IMR-90 (cell line): Measurements from ENCODE around the gene IKZF3. TPM values are rescaled to one million over a fixed set of nuclear protein-coding genes. Genes with fewer than 3 reads are reported as not detected.

Experiments used
- ATAC-seq: fragments of 200-7000 bp; cut with Tn5 transposase; 2 replicates; pipeline ENCODE4 v1.9.1; 2020; ENCODE audit warnings: low read depth, mild to moderate bottlenecking, moderate library complexity
- BruUV-seq: library from RNA; stranded (reverse); fragments of 400-500 nt; replicated peaks from 2 replicates; lab custom pipeline; 2021; lab: Mats Ljungman, UMichigan
- CTCF ChIA-PET: fragments of 300-600 bp; formaldehyde crosslinking; extraction: SDS; loops from one replicate; lab custom pipeline; 2021; ENCODE audit warnings: antibody characterized with exemption; lab: Yijun Ruan, JAX
- POLR2A ChIA-PET: fragments of 300-600 bp; sonication (Branson Sonifier 250); formaldehyde crosslinking; loops from one replicate; lab custom pipeline; 2022; ENCODE audit warnings: antibody characterized with exemption; ENCODE audit not compliant: unreplicated experiment; lab: Charles Lee
- DNase-seq: peaks from one replicate; pipeline ENCODE4 v3.0.0; 2013
- H2AFZ ChIP-seq: replicated peaks from 2 replicates; pipeline ENCODE3; 2013; ENCODE audit warnings: low read length, mild to moderate bottlenecking; ENCODE audit not compliant: poor library complexity
- H2AK5ac ChIP-seq: 2 replicates; pipeline ENCODE4 v1.6.1; 2013; ENCODE audit warnings: low read depth, low read length, inconsistent platforms
- H2AK9ac ChIP-seq: replicated peaks from 2 replicates; pipeline ENCODE3; 2013; ENCODE audit warnings: mild to moderate bottlenecking, low read depth, low read length, moderate library complexity; ENCODE audit not compliant: poor library complexity
- H2BK120ac ChIP-seq: 2 replicates; pipeline ENCODE4 v1.6.1; 2013; ENCODE audit warnings: low read depth, low read length, inconsistent platforms
- H2BK15ac ChIP-seq: 3 replicates; pipeline ENCODE4 v1.6.1; 2013; ENCODE audit warnings: low read depth, low read length, inconsistent platforms
- H2BK20ac ChIP-seq: 2 replicates; pipeline ENCODE4 v1.6.1; 2013; ENCODE audit warnings: low read depth, mild to moderate bottlenecking, inconsistent platforms, low read length, moderate library complexity
- H2BK5ac ChIP-seq: 2 replicates; pipeline ENCODE4 v1.6.1; 2013; ENCODE audit warnings: mild to moderate bottlenecking, low read depth, low read length, inconsistent platforms; ENCODE audit not compliant: poor library complexity, severe bottlenecking
- H3K14ac ChIP-seq: replicated peaks from 2 replicates; pipeline ENCODE4 v1.6.1; 2013; ENCODE audit warnings: low read depth, low read length, inconsistent platforms
- H3K18ac ChIP-seq: 2 replicates; pipeline ENCODE4 v1.6.1; 2013; ENCODE audit warnings: low read depth, low read length, control low read depth
- H3K23ac ChIP-seq: 2 replicates; pipeline ENCODE4 v1.6.1; 2013; ENCODE audit warnings: low read depth, low read length, inconsistent platforms
- H3K27ac ChIP-seq: 2 replicates; pipeline ENCODE4 v1.5.1; 2013; ENCODE audit warnings: mild to moderate bottlenecking, control low read depth, low read length; ENCODE audit not compliant: insufficient read depth
- H3K27me3 ChIP-seq: 2 replicates; pipeline ENCODE4 v1.6.1; 2013; ENCODE audit warnings: low read length; ENCODE audit not compliant: control insufficient read depth, insufficient read depth
- H3K36me3 ChIP-seq: 2 replicates; pipeline ENCODE4 v1.6.1; 2013; ENCODE audit warnings: low read length, mixed read lengths; ENCODE audit not compliant: control insufficient read depth, insufficient read depth
- H3K4ac ChIP-seq: 2 replicates; pipeline ENCODE4 v1.6.1; 2013; ENCODE audit warnings: low read depth, low read length, inconsistent platforms
- H3K4me1 ChIP-seq: 2 replicates; pipeline ENCODE4 v1.6.1; 2013; ENCODE audit warnings: low read length, mixed read lengths; ENCODE audit not compliant: control insufficient read depth, insufficient read depth
- H3K4me2 ChIP-seq: 2 replicates; pipeline ENCODE4 v1.6.1; 2013; ENCODE audit warnings: low read depth, mild to moderate bottlenecking, control low read depth, low read length, moderate library complexity
- H3K4me3 ChIP-seq: 2 replicates; pipeline ENCODE4 v1.5.1; 2013; ENCODE audit warnings: low read depth, mild to moderate bottlenecking, control low read depth, low read length, moderate library complexity; ENCODE audit not compliant: insufficient read depth
- H3K56ac ChIP-seq: 2 replicates; pipeline ENCODE4 v1.6.1; 2013; ENCODE audit warnings: low read length, inconsistent platforms; ENCODE audit not compliant: insufficient read depth; ENCODE audit errors: extremely low read depth
- H3K79me1 ChIP-seq, 2 experiments: 2 replicates each; pipeline ENCODE4 v1.6.1; 2013; ENCODE audit warnings: low read length in 2 of 2, inconsistent platforms in 1 of 2, low read depth in 1 of 2
- H3K9ac ChIP-seq: 2 replicates; pipeline ENCODE4 v1.6.1; 2013; ENCODE audit warnings: low read depth, low read length, control low read depth
- H3K9me1 ChIP-seq: 2 replicates; pipeline ENCODE4 v1.6.1; 2013; ENCODE audit warnings: low read length, inconsistent platforms; ENCODE audit not compliant: insufficient read depth
- H3K9me3 ChIP-seq: 2 replicates; pipeline ENCODE4 v1.6.1; 2013; ENCODE audit warnings: low read length; ENCODE audit not compliant: control insufficient read depth, insufficient read depth
- H4K20me1 ChIP-seq: 2 replicates; pipeline ENCODE4 v1.6.1; 2013; ENCODE audit warnings: low read length, inconsistent platforms; ENCODE audit not compliant: insufficient read depth
- H4K5ac ChIP-seq: 2 replicates; pipeline ENCODE4 v1.6.1; 2013; ENCODE audit warnings: mild to moderate bottlenecking, low read depth, low read length, control low read depth
- H4K8ac ChIP-seq, 2 experiments: 2 replicates each; pipeline ENCODE4 v1.6.1; 2013; ENCODE audit warnings: low read depth in 2 of 2, low read length in 2 of 2, control low read depth in 1 of 2, inconsistent platforms in 1 of 2
- H4K91ac ChIP-seq: 2 replicates; pipeline ENCODE4 v1.6.1; 2013; ENCODE audit warnings: low read depth, low read length, inconsistent platforms; ENCODE audit not compliant: insufficient read depth
- CEBPB ChIP-seq: IDR thresholded peaks from 2 replicates; pipeline ENCODE4 v1.6.1; 2012; ENCODE audit warnings: low read depth, low read length, improper control_type of control experiment
- MXI1 ChIP-seq: IDR thresholded peaks from 2 replicates; pipeline ENCODE4 v1.6.1; 2012; ENCODE audit warnings: low read depth, mild to moderate bottlenecking, low read length, moderate library complexity, borderline replicate concordance
- NFE2L2 ChIP-seq: fragments of 150-350 bp; IDR thresholded peaks from 2 replicates; pipeline ENCODE4 v1.6.1; 2016; ENCODE audit warnings: low read depth, mild to moderate bottlenecking, low read length
- POLR2A ChIP-seq: IDR thresholded peaks from 2 replicates; pipeline ENCODE4 v1.6.1; 2012; ENCODE audit warnings: mild to moderate bottlenecking, low read depth, low read length
- RFX5 ChIP-seq: IDR thresholded peaks from 2 replicates; pipeline ENCODE4 v1.8.0; 2012; ENCODE audit warnings: low read depth, mild to moderate bottlenecking, low read length, moderate library complexity
- WGBS, 2 experiments: methylation state at CpG; one replicate each; pipeline versions ENCODE4 v1.1.5 to v1.1.7; 2013; ENCODE audit warnings: missing lambda C conversion rate in 2 of 2; ENCODE audit not compliant: insufficient read length in 1 of 2; ENCODE audit errors: extremely low coverage in 2 of 2; 5-methylcytosine and 5-hydroxymethylcytosine counted together
- dilution Hi-C: fragments of 300-500 bp; cut with HindIII; formaldehyde crosslinking; loops from one replicate; pipeline ENCODE4 v1.14.3; 2018; ENCODE audit warnings: low sequenced_read_pairs; ENCODE audit not compliant: unreplicated experiment
- in situ Hi-C: fragments of 300-500 bp; cut with MboI; formaldehyde crosslinking; loops from 3 replicates; pipeline ENCODE4 v1.14.3; 2019; ENCODE audit warnings: low sequenced_read_pairs, inconsistent platforms, mixed read lengths
- intact Hi-C: fragments of 100-400 bp; cut with micrococcal nuclease; formaldehyde crosslinking; loops from 2 replicates; pipeline ENCODE4 v1.10.0; 2022
- polyA plus RNA-seq, 3 experiments: library from polyadenylated mRNA; depleted of rRNA; stranded (reverse); fragments of >200 nt; gene quantifications; 2 replicates each; pipeline ENCODE4 v1.2.3, GENCODE V29; 2012; ENCODE audit warnings: low replicate concordance in 1 of 3
- total RNA-seq: library from RNA; depleted of rRNA; stranded (reverse); fragments of >200 nt; gene quantifications from 2 replicates; pipeline ENCODE4 v1.2.3, GENCODE V29; 2012
- TF ChIP-seq, protein P1 (sequence below): fragments of 150-350 bp; IDR thresholded peaks from 2 replicates; pipeline ENCODE4 v1.6.1; 2017; ENCODE audit warnings: mild to moderate bottlenecking, antibody characterized with exemption, low read length, low read depth
- TF ChIP-seq, protein P2 (sequence below): fragments of 150-350 bp; IDR thresholded peaks from 2 replicates; pipeline ENCODE4 v1.6.1; 2016; ENCODE audit warnings: low read depth, mild to moderate bottlenecking, low read length, moderate library complexity, borderline replicate concordance

Gene IKZF3
- total and polyA plus RNA-seq, 2 of the 4 experiments (the other 2 are of a cell fraction) = not detected

DNA sequence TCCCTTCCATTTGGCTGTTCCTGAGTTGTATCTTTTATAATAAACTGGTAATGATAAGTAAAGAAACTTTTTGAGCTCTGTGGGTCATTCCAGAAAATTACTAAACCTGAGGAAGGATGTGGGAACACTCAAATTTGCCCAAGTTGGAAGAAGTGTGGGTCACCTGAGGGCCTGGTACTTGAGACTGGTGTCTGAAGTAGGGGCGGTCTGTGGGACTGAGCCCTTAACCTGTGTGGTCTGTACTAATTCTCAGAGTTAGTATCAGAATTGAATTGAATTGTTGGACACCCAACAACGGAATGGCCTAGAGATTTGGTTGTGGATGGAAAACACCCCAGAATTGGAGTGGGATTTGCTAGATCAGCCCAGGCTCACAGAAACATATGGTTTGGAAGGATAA is 43.1 kb downstream of the IKZF3 start:
- H3K4me2 ChIP-seq = no peak overlapping the region
- no peaks in the 10 kb centered on the region for H3K79me1 ChIP-seq
- no peak overlapping the region for H3K56ac ChIP-seq
- ChIA-PET POLR2A (no interaction called here), CTCF (no interaction called here)
- H3K4me1 ChIP-seq = no peaks in the 10 kb centered on the region
- H2BK15ac ChIP-seq = no peak overlapping the region
- in situ Hi-C loops (no loop called here), dilution Hi-C loops (no loop called here), intact Hi-C loops (loop anchor here (5.0 kb wide), 1 partner anchor 39 kb away; no protein-coding TSS in a partner anchor)
- H4K91ac ChIP-seq = no peak overlapping the region
- no peak overlapping the region for H3K4ac ChIP-seq
- no peak overlapping the region for H2AK9ac ChIP-seq
- no peak overlapping the region for H3K27ac ChIP-seq
- H3K18ac ChIP-seq = no peak overlapping the region
- H2BK120ac ChIP-seq = no peak overlapping the region
- H3K4me3 ChIP-seq = no peak overlapping the region
- no peaks in the 10 kb centered on the region for H3K9me1 ChIP-seq
- H3K14ac ChIP-seq = no peak overlapping the region
- no peak overlapping the region for H4K8ac ChIP-seq
- H2BK5ac ChIP-seq = no peak overlapping the region
- no peaks in the 10 kb centered on the region for H3K36me3 ChIP-seq
- H3K23ac ChIP-seq = no peak overlapping the region
- no TSS peak for BruUV-seq
- peaks cover 7% of the 10 kb centered on the region for H3K9me3 ChIP-seq
- 80% methylated on average over 1 of the region's 2 CpGs; no CpG with 5 or more reads in 1 of the 2 experiments for WGBS, 2 experiments
- H2AFZ ChIP-seq = no peak overlapping the region
- TF ChIP-seq, protein P1, sequence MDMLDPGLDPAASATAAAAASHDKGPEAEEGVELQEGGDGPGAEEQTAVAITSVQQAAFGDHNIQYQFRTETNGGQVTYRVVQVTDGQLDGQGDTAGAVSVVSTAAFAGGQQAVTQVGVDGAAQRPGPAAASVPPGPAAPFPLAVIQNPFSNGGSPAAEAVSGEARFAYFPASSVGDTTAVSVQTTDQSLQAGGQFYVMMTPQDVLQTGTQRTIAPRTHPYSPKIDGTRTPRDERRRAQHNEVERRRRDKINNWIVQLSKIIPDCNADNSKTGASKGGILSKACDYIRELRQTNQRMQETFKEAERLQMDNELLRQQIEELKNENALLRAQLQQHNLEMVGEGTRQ = no peak
- TF ChIP-seq CEBPB = no peak
- no peak for TF ChIP-seq RFX5
- TF ChIP-seq, protein P2, sequence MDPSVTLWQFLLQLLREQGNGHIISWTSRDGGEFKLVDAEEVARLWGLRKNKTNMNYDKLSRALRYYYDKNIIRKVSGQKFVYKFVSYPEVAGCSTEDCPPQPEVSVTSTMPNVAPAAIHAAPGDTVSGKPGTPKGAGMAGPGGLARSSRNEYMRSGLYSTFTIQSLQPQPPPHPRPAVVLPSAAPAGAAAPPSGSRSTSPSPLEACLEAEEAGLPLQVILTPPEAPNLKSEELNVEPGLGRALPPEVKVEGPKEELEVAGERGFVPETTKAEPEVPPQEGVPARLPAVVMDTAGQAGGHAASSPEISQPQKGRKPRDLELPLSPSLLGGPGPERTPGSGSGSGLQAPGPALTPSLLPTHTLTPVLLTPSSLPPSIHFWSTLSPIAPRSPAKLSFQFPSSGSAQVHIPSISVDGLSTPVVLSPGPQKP = no peak
- TF ChIP-seq POLR2A = no peak
- TF ChIP-seq NFE2L2 = no peak
- TF ChIP-seq MXI1 = no peak
- no peak overlapping the region for H3K9ac ChIP-seq
- H3K27me3 ChIP-seq = peaks cover 14% of the 10 kb centered on the region
- no peak overlapping the region for H2AK5ac ChIP-seq
- ATAC-seq = no peak
- no peaks in the 10 kb centered on the region for H4K20me1 ChIP-seq
- H2BK20ac ChIP-seq = no peak overlapping the region
- no peak for DNase-seq
- H4K5ac ChIP-seq = no peak overlapping the region
